Activated CD8-positive, alpha-beta T cell treated with anti-CD3 and anti-CD28 coated beads, Interleukin-2, amount 10 ng/mL, durations not matched to agents 7 days and 5 days (primary cell): ENCODE measurements around the gene ZNF385C. TPM values are rescaled to one million over a fixed set of nuclear protein-coding genes. Genes with fewer than 3 reads are reported as not detected.
A peak's percentile ranks its signal among the peaks of the same experiment; 100 is the strongest.

Experiments used
- ATAC-seq: fragments of 150-1000 bp; cut with Tn5 transposase; one replicate; pipeline ENCODE4 v1.10.0; 2021; ENCODE audit warnings: moderate library complexity
- CTCF ChIA-PET: fragments of 350-600 bp; sonication (Branson Sonifier 250); formaldehyde crosslinking; loops from one replicate; lab custom pipeline; 2021; ENCODE audit warnings: antibody characterized with exemption; lab: Charles Lee
- POLR2A ChIA-PET: fragments of 350-600 bp; sonication (Branson Sonifier 250); formaldehyde crosslinking; loops from one replicate; lab custom pipeline; 2021; ENCODE audit warnings: antibody characterized with exemption; lab: Charles Lee
- DNase-seq: peaks from one replicate; pipeline ENCODE4 v3.0.0-alpha.2; 2020
- H3K27ac Mint-ChIP-seq: one replicate; pipeline ENCODE4 v1.8.0; 2021; ENCODE audit warnings: mild to moderate bottlenecking, mixed read lengths
- H3K27me3 Mint-ChIP-seq: one replicate; pipeline ENCODE4 v1.8.0; 2021; ENCODE audit warnings: low read depth, mixed read lengths
- H3K36me3 Mint-ChIP-seq: one replicate; pipeline ENCODE4 v1.8.0; 2021; ENCODE audit warnings: low read depth, mixed read lengths
- H3K4me1 Mint-ChIP-seq: one replicate; pipeline ENCODE4 v1.8.0; 2021; ENCODE audit warnings: low read depth, mixed read lengths
- H3K4me3 Mint-ChIP-seq: one replicate; pipeline ENCODE4 v1.8.0; 2021; ENCODE audit warnings: mild to moderate bottlenecking, mixed read lengths
- H3K9me3 Mint-ChIP-seq: one replicate; pipeline ENCODE4 v1.8.0; 2022; ENCODE audit warnings: mixed read lengths; ENCODE audit not compliant: insufficient read depth
- total RNA-seq, 2 experiments: library from RNA; stranded (reverse); gene quantifications; one replicate each; pipeline ENCODE4 v1.2.3, GENCODE V29; 2021

Gene ZNF385C
- total RNA-seq, 2 experiments from 2014 or later = 0.23 to 0.47 TPM

GRCh38 chr17:41984454-41984853 is 113.8 kb downstream of the ZNF385C start:
- ChIA-PET CTCF (no interaction called here), POLR2A (interaction anchor here (1.7 kb wide), 1 partner anchor 17 kb away, joined by 7 read pairs; the partner anchor contains the start of gene CNP)
- no peak for ATAC-seq
- H3K9me3 Mint-ChIP-seq = no peaks in the 10 kb centered on the region
- no peak for DNase-seq
- H3K36me3 Mint-ChIP-seq = peaks cover 73% of the 10 kb centered on the region
- no peaks in the 10 kb centered on the region for H3K4me1 Mint-ChIP-seq
- no peak overlapping the region for H3K27ac Mint-ChIP-seq
- no peak overlapping the region for H3K4me3 Mint-ChIP-seq
- H3K27me3 Mint-ChIP-seq = no peaks in the 10 kb centered on the region

GRCh38 chr17:41982026-41982760 is 116.1 kb downstream of the ZNF385C start:
- Mint-ChIP-seq H3K27me3 (no peaks in the 10 kb centered on the region), H3K4me1 (no peaks in the 10 kb centered on the region), H3K36me3 (peaks cover 68% of the 10 kb centered on the region), H3K9me3 (no peaks in the 10 kb centered on the region), H3K27ac (no peak overlapping the region), H3K4me3 (no peak overlapping the region)
- DNase-seq (no peak), ATAC-seq (no peak)
- POLR2A ChIA-PET = interaction anchor here (2.1 kb wide), 1 partner anchor 10 kb away, joined by 6 read pairs; no protein-coding TSS in a partner anchor
- CTCF ChIA-PET = no interaction called here

GRCh38 chr17:41977991-41978390 is 120.3 kb downstream of the ZNF385C start:
- no peak for ATAC-seq
- Mint-ChIP-seq H3K27me3 (no peaks in the 10 kb centered on the region), H3K4me3 (no peak overlapping the region), H3K4me1 (no peaks in the 10 kb centered on the region), H3K9me3 (no peaks in the 10 kb centered on the region), H3K27ac (peak overlapping the region; percentile 0), H3K36me3 (peaks cover 72% of the 10 kb centered on the region)
- ChIA-PET POLR2A (no interaction called here), CTCF (interaction anchor here (1.3 kb wide), 1 partner anchor 15 kb away, joined by 5 read pairs; no protein-coding TSS in a partner anchor)
- no peak for DNase-seq

- ATAC-seq (no peak), DNase-seq (no peak)
- H3K27me3 Mint-ChIP-seq = no peaks in the 10 kb centered on the region
- no peak overlapping the region for H3K27ac Mint-ChIP-seq
- POLR2A ChIA-PET = interaction anchor here (0.6 kb wide), 1 partner anchor 85 kb away, joined by 3 read pairs; no protein-coding TSS in a partner anchor
- no peaks in the 10 kb centered on the region for H3K9me3 Mint-ChIP-seq
- no peak overlapping the region for H3K4me3 Mint-ChIP-seq
- H3K36me3 Mint-ChIP-seq = peaks cover 69% of the 10 kb centered on the region
- CTCF ChIA-PET = interaction anchor here (0.8 to 1.9 kb wide), 2 partner anchors 9 to 20 kb away, joined by 3 to 4 read pairs; no protein-coding TSS in a partner anchor
- H3K4me1 Mint-ChIP-seq = no peaks in the 10 kb centered on the region
These were observed 122.0 kb downstream of the ZNF385C start for GRCh38 chr17:41976142-41976768.

Other genes with a start within 250 kb of the ZNF385C start
- 10 to 100 TPM; 12.3 to 13.2 TPM for gene KLHL11, start 233.1 kb downstream of the ZNF385C start, total RNA-seq
- gene ACLY, start 179.5 kb downstream of the ZNF385C start, total RNA-seq = 100 to 1,000 TPM; 177 to 185 TPM
- under 1 TPM; 0.89 to 0.97 TPM for gene ODAD4, start 167.9 kb downstream of the ZNF385C start, total RNA-seq
- 10 to 100 TPM; 93.4 to 94.6 TPM for gene CNP, start 131.7 kb downstream of the ZNF385C start, total RNA-seq
- 10 to 100 TPM; 86.1 to 99.8 TPM for gene DNAJC7, start 81.0 kb downstream of the ZNF385C start, total RNA-seq
- gene NKIRAS2, start 78.4 kb downstream of the ZNF385C start, total RNA-seq = 10 to 100 TPM; 25.7 to 26.2 TPM
- under 1 TPM; 0.16 to 0.24 TPM for gene C17orf113, start 47.9 kb downstream of the ZNF385C start, total RNA-seq
- 10 to 100 TPM; 71.9 to 72.9 TPM for gene DHX58, start 14.2 kb upstream of the ZNF385C start, total RNA-seq
- 10 to 100 TPM; 45.2 to 46.8 TPM for gene KAT2A, start 22.9 kb upstream of the ZNF385C start, total RNA-seq
- gene HSPB9, start 24.3 kb upstream of the ZNF385C start, total RNA-seq = under 1 TPM; 0.16 to 0.29 TPM
- 100 to 1,000 TPM; 102 to 107 TPM for gene RAB5C, start 56.5 kb upstream of the ZNF385C start, total RNA-seq
- under 1 TPM; 0.05 to 0.13 TPM for gene KCNH4, start 82.7 kb upstream of the ZNF385C start, total RNA-seq
- gene HCRT, start 87.0 kb upstream of the ZNF385C start, total RNA-seq = not detected
- 10 to 100 TPM; 16.6 to 17.2 TPM for gene GHDC, start 96.0 kb upstream of the ZNF385C start, total RNA-seq
- gene STAT5B, start 177.9 kb upstream of the ZNF385C start, total RNA-seq = 10 to 100 TPM; 92.7 to 94.4 TPM
- gene STAT5A, start 190.0 kb upstream of the ZNF385C start, total RNA-seq = 100 to 1,000 TPM; 117 to 119 TPM